Measurements from ENCODE around the gene NAALADL2.
"Not testable (repeated sequence)": the region's sequence is repeated elsewhere in the genome, so short reads cannot be mapped to it uniquely, and the experiment has no call there.

NAALADL2 gene

DNA sequence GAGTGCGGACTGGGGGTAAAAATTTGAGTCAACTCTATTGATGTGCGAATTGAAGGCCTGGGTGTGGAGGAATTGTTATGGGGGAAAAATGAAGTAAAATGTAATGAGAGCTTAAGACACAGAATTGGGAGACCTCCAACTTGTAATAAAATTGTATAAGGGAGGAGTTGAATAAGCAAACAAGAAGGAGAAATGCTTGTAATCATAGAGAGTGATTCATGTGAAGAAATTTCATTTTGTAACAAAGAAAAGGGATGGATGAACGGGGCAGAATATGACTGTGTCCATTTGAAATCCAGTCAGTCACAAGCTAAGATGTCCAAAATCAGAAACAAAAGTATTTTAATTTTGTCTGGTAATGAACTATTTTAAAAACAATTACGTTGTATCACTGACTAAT, 552.3 kb downstream of the NAALADL2 start:
- DNase-seq (ENCODE audit: low read depth in 4 of 4, low spot score in 1 of 4) = no peak

- no peak for DNase-seq (ENCODE audit: low read depth in 4 of 4, low spot score in 1 of 4)
These were observed 552.8 kb downstream of the NAALADL2 start for GRCh38 chr3:175411946-175412345.

DNA sequence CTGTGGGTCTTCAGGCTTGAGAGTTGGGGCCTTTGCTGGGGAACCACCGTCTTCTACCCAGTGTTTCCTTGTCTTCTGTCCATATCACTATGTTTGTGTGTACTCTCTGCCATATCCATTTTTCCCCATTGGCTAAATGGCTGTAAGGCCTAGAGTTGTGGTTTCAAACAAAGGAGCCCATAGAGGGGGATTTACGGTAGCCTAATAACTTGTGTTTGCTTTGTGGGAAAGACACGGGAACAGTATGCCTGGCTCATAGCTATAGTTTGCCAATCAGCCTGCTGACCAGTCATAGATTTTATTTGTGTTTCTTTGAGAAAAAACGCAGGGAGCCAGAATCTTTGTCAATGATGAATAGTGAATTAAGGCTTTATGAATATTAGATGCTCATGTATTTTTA, 554.8 kb downstream of the NAALADL2 start:
- DNase-seq (ENCODE audit: low read depth in 4 of 4, low spot score in 1 of 4) = no peak

GRCh38 chr3:175416600-175416999, 557.5 kb downstream of the NAALADL2 start:
- DNase-seq (ENCODE audit: low read depth in 4 of 4, low spot score in 1 of 4) = no peak

DNA sequence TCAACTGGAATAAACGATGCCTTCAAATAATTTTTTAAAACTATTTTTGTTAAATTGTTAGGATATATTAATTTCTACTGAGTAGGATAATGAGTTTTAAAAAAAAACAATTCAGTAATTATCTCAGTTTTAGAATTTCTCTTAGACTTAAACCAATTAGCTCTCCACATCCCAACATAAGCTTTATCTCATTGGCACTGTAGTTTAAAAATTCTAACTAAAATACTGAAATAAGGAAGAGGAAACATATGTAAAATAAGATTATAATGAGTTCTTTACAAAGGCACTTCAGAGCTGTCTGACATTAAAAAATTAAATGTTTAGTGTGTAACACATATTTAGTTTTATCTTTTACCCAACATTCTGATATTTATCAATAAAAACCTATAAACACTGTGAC, 558.3 kb downstream of the NAALADL2 start:
- no peak for DNase-seq (ENCODE audit: low read depth in 4 of 4, low spot score in 1 of 4)

DNA sequence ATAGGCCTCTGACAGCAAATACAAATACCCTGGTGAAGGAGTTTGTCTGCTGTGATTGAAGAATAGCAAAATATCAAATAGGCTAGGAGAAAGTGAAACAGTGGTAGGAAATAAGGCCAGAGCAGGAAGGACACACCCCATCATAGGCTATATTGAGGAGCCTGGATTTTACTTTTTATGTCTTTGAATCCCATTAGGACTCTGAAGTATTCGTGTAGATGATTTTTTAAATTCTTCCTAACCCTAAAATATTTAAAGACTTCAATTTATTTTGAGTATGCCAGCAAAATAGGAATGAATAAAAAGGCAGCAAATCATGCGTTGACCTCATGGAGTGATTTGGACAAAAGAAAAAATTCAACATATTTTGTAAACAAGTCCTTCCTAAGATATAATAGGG, 562.8 kb downstream of the NAALADL2 start:
- no peak for DNase-seq (ENCODE audit: low read depth in 4 of 4, low spot score in 1 of 4)

DNA sequence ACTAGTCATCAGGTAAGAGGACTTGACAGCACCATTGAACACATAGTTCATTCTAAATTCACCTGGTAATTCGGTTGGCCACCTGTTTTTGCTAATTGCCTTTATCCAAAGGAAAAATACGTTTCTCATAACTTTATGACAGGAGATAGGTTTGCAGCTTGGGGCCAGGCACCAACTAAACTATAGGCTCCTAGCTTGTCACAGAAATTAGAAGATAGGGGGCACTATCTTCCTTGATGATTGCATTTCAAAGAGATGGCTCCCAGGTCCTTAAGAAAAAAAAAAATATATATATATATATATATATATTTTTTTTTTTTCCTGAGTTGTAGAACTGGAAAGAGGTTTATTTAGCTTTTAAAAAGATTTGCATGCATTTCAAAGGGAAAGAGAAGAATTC, 563.6 kb downstream of the NAALADL2 start:
- DNase-seq (ENCODE audit: low read depth in 4 of 4, low spot score in 1 of 4) = no peak

- DNase-seq (ENCODE audit: low read depth in 4 of 4, low spot score in 1 of 4) = not testable (repeated sequence)
These were observed 564.7 kb downstream of the NAALADL2 start for GRCh38 chr3:175423848-175424247.

- DNase-seq (ENCODE audit: low read depth in 4 of 4, low spot score in 1 of 4) = no peak
These were observed 567.7 kb downstream of the NAALADL2 start for GRCh38 chr3:175426805-175427204.

DNA sequence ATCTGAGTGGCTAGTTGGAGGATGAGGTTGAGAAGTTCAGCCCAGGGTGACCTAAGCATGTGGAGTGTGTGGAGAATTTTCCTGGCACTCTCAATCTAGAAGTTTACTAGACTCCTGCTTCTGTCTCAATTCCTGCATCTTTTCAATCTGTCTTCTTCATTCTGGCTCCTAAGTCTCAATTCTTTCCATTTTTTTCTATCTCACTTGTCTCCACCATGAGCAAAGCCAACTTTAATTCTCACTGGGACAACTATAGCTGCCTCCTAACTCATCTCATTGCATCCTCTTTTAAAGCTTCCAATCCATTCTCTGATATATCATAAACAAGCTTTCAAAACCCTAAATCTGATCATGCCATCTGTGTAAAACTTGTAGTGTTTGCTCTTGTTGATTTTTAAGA, 569.3 kb downstream of the NAALADL2 start:
- no peak for DNase-seq (ENCODE audit: low read depth in 4 of 4, low spot score in 1 of 4)

GRCh38 chr3:175430983-175431773, 572.0 kb downstream of the NAALADL2 start:
- no peak for DNase-seq (ENCODE audit: low read depth in 4 of 4, low spot score in 1 of 4)

- no peak for DNase-seq (ENCODE audit: low read depth in 4 of 4, low spot score in 1 of 4)
These were observed 573.4 kb downstream of the NAALADL2 start for GRCh38 chr3:175432376-175433025.

- DNase-seq (ENCODE audit: low read depth in 4 of 4, low spot score in 1 of 4) = no peak
These were observed 574.0 kb downstream of the NAALADL2 start for GRCh38 chr3:175433026-175433674.

DNA sequence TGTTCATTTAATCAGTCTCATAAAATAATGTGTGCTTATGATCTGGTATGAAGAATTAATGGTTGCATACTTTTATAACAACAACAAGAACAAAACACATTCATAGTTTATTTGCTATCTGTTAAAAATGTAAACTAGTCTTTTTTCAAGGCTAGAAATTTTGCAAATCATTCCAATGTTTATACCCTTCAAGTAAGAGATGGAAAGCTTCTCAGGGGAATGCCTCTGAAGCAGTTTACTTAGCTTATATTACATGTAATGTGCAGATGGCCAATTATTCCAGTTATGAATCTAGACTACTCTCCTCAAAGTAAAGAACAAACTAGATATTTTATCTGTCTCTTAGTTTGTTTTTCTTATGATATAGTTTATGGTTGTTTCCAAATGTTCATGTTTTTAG, 575.4 kb downstream of the NAALADL2 start:
- no peak for DNase-seq (ENCODE audit: low read depth in 4 of 4, low spot score in 1 of 4)

DNA sequence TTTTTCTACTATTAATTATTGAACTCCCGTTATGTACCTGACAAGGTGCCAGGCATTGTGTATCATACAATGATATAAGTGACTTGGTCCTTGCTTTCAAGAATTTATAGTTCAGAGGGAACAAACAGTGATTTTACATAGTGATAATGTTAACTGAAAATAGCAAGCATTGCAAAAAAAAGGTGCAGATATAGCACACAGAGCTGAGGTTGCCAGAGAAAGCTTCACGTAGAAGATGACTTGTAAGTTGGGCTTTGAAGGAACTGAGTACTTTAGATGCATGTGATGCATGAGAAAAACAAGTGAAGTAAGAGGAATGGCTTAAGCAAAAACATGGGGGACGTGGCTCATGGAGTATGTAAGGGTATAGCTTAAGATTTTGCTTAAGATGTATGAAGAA, 584.5 kb downstream of the NAALADL2 start:
- DNase-seq (ENCODE audit: low read depth in 4 of 4, low spot score in 1 of 4) = no peak

DNA sequence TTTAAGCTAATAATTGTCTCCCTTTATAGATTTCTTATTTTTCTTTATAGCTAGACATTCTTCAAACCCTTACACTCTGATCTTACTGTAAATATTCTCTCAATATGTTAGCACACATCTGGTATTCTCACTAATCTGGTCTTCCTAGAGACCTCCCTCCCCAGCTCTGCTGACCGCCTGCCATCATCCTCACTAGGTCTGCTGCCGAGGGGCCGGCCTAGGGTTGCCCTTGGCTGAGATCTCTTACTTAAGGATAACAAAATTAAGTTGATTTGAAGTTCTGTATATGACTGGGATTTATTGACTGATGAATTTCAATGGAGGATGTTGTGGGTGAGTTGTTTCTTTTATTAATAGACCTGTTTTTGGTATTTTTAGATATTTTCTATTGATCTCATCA, 586.6 kb downstream of the NAALADL2 start:
- DNase-seq (ENCODE audit: low read depth in 4 of 4, low spot score in 1 of 4) = no peak

DNA sequence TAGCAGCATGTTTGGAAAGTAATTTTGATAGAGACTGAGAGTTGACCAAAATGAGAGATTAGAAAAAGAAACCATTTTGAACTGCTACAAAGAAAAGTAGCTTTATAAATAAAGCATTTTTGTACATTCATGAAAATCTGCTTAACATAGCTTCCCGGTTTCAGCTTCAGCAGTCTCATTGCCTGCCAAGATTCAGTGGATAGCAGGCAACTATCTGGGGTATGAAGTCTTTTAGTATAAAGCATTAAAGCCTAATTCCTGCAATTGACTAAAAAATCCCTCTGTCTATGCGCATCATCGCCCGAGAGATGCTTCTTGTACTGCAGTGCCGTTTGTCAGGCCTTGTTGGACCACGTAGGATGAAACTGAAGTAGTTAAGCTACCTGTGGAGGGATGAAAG, 588.4 kb downstream of the NAALADL2 start:
- no peak for DNase-seq (ENCODE audit: low read depth in 4 of 4, low spot score in 1 of 4)

DNA sequence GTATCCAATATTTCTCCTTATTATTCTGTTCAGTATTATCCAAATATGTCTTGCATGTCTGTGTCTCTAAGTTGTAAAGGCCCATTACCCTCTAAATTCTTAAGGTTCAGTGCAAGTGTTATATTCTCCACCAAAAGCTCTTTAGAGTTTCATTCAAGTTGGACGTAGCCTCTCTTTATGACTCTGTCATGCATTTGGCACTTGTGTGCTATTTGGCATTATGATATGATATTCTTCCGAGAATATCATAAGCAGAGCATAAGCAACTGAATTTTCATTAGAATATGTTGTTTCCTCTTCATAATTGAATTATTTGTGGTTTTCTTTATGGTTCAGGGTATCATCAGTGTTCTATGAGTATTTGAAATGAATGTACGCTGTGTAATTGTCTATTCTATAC, 594.2 kb downstream of the NAALADL2 start:
- DNase-seq (ENCODE audit: low read depth in 4 of 4, low spot score in 1 of 4) = no peak

- DNase-seq (ENCODE audit: low read depth in 4 of 4, low spot score in 1 of 4) = no peak
These were observed 597.3 kb downstream of the NAALADL2 start for GRCh38 chr3:175456466-175456865.

GRCh38 chr3:175457301-175457700, 598.2 kb downstream of the NAALADL2 start:
- no peak for DNase-seq (ENCODE audit: low read depth in 4 of 4, low spot score in 1 of 4)

GRCh38 chr3:175460849-175461399, 601.8 kb downstream of the NAALADL2 start:
- DNase-seq (ENCODE audit: low read depth in 4 of 4, low spot score in 1 of 4) = not testable (repeated sequence)

- DNase-seq (ENCODE audit: low read depth in 4 of 4, low spot score in 1 of 4) = no peak
These were observed 605.2 kb downstream of the NAALADL2 start for GRCh38 chr3:175464362-175464761.

Data from stimulated activated CD4-positive, alpha-beta T cell treated with anti-CD3 and anti-CD28 coated beads, Interleukin-1b, Interleukin-23, amount 100 ng/mL, for 24 hours (primary cell).